H1 (cell line): ENCODE results near the gene NR2C2. TPM values are rescaled to one million over a fixed set of nuclear protein-coding genes. Genes with fewer than 3 reads are reported as not detected.

Source experiments
- CTCF ChIA-PET: fragments of 300-600 bp; sonication (Branson Sonifier 250); formaldehyde crosslinking; loops from one replicate; lab custom pipeline; 2021; ENCODE audit not compliant: partially characterized antibody; lab: Charles Lee
- POLR2A ChIA-PET: fragments of 300-600 bp; sonication (Branson Sonifier 250); formaldehyde crosslinking; loops from one replicate; lab custom pipeline; 2021; ENCODE audit warnings: inconsistent platforms; ENCODE audit not compliant: partially characterized antibody; lab: Charles Lee
- DNase-seq, 2 experiments: peaks; one replicate each; pipeline versions ENCODE4 v3.0.0 to v3.0.0-alpha.2; 2010 to 2022; ENCODE audit warnings: low spot score in 2 of 2, low read depth in 1 of 2, mixed read lengths in 1 of 2
- FAIRE-seq: peaks from 2 replicates; lab custom pipeline; 2011; peaks lifted over from hg19 to GRCh38; lab: Jason Lieb, UNC
- H2AFZ ChIP-seq: 2 replicates; pipeline ENCODE4 v1.8.1; 2012; ENCODE audit warnings: low read length, inconsistent platforms
- H2AK5ac ChIP-seq: 2 replicates; pipeline ENCODE4 v1.6.1; 2013; ENCODE audit warnings: low read depth, low read length
- H2BK120ac ChIP-seq: replicated peaks from 2 replicates; pipeline ENCODE3; 2013; ENCODE audit warnings: low read depth, low read length, inconsistent platforms
- H2BK12ac ChIP-seq: 2 replicates; pipeline ENCODE4 v1.6.1; 2013; ENCODE audit warnings: low read depth, low read length
- H2BK15ac ChIP-seq: 2 replicates; pipeline ENCODE4 v1.6.1; 2013; ENCODE audit warnings: low read length
- H2BK20ac ChIP-seq: 2 replicates; pipeline ENCODE4 v1.6.1; 2013; ENCODE audit warnings: low read length
- H2BK5ac ChIP-seq: 2 replicates; pipeline ENCODE4 v1.6.1; 2013; ENCODE audit warnings: low read depth, low read length
- H3K14ac ChIP-seq: 2 replicates; pipeline ENCODE4 v1.6.1; 2013; ENCODE audit warnings: inconsistent platforms; ENCODE audit not compliant: insufficient read length
- H3K18ac ChIP-seq: 2 replicates; pipeline ENCODE4 v1.6.1; 2013; ENCODE audit warnings: low read length; ENCODE audit errors: extremely low read depth
- H3K23ac ChIP-seq: 2 replicates; pipeline ENCODE4 v1.6.1; 2013; ENCODE audit warnings: inconsistent platforms; ENCODE audit not compliant: insufficient read length
- H3K23me2 ChIP-seq: 2 replicates; pipeline ENCODE4 v1.6.1; 2013; ENCODE audit warnings: low read depth, low read length
- H3K27ac ChIP-seq: 2 replicates; pipeline ENCODE4 v1.6.1; 2011; ENCODE audit warnings: low read depth, low read length, inconsistent platforms
- H3K27me3 ChIP-seq, 4 experiments: replicated peaks in 1 of 4; 1 replicate in 1 of 4; 2 replicates in 3 of 4; pipeline versions ENCODE4 v1.6.1 to v1.8.1; 2011 to 2013; ENCODE audit warnings: low read length in 3 of 4, mild to moderate bottlenecking in 3 of 4, inconsistent platforms in 2 of 4, mixed read lengths in 2 of 4, moderate library complexity in 1 of 4; ENCODE audit not compliant: control insufficient read depth in 3 of 4, insufficient read depth in 3 of 4; ENCODE audit errors: extremely low read depth in 1 of 4
- H3K36me3 ChIP-seq, 4 experiments: 2 replicates each; pipeline versions ENCODE4 v1.6.1 to v1.8.1; 2011 to 2013; ENCODE audit warnings: mild to moderate bottlenecking in 4 of 4, low read length in 3 of 4, moderate library complexity in 2 of 4, control low read depth in 1 of 4, inconsistent platforms in 1 of 4; ENCODE audit not compliant: insufficient read depth in 4 of 4, control insufficient read depth in 2 of 4
- H3K4ac ChIP-seq: replicated peaks from 2 replicates; pipeline ENCODE3; 2013; ENCODE audit warnings: low read length, low read depth, mixed read lengths, inconsistent platforms; ENCODE audit not compliant: insufficient read length
- H3K4me1 ChIP-seq, 4 experiments: replicated peaks in 1 of 4; 1 replicate in 1 of 4; 2 replicates in 3 of 4; pipeline versions ENCODE4 v1.6.1 to v1.8.1; 2011 to 2013; ENCODE audit warnings: low read length in 3 of 4, inconsistent platforms in 2 of 4, mixed read lengths in 1 of 4; ENCODE audit not compliant: insufficient read depth in 4 of 4, control insufficient read depth in 3 of 4
- H3K4me2 ChIP-seq, 2 experiments: 2 replicates each; pipeline versions ENCODE4 v1.6.1 to v1.8.1; 2011 to 2013; ENCODE audit warnings: low read depth in 2 of 2, low read length in 2 of 2, control low read depth in 1 of 2, inconsistent platforms in 1 of 2, mild to moderate bottlenecking in 1 of 2; ENCODE audit not compliant: insufficient read depth in 1 of 2
- H3K4me3 ChIP-seq, 4 experiments: fragments of 200-600, 300-600 bp in 1 of 4; sonication (generic), shearing (Covaris generic), sonication (Bioruptor Twin) in 1 of 4; 2 replicates each; pipeline versions ENCODE4 v1.5.1 to v1.8.1; 2011 to 2016; ENCODE audit warnings: low read length in 4 of 4, low read depth in 3 of 4, control low read depth in 2 of 4, inconsistent platforms in 2 of 4, mild to moderate bottlenecking in 2 of 4, mixed read lengths in 1 of 4, moderate library complexity in 1 of 4; ENCODE audit not compliant: insufficient read depth in 2 of 4; ENCODE audit errors: extremely low read depth in 1 of 4
- H3K56ac ChIP-seq: replicated peaks from 2 replicates; pipeline ENCODE3; 2013; ENCODE audit warnings: low read depth, mild to moderate bottlenecking, mixed read lengths, low read length, inconsistent platforms; ENCODE audit not compliant: insufficient read length
- H3K79me1 ChIP-seq: 2 replicates; pipeline ENCODE4 v1.6.1; 2013; ENCODE audit warnings: low read depth, low read length, control low read depth
- H3K79me2 ChIP-seq, 2 experiments: 2 replicates each; pipeline versions ENCODE4 v1.6.1 to v1.8.1; 2012 to 2013; ENCODE audit warnings: low read length in 2 of 2, mild to moderate bottlenecking in 2 of 2, inconsistent platforms in 1 of 2; ENCODE audit not compliant: insufficient read depth in 2 of 2, control insufficient read depth in 1 of 2
- H3K9ac ChIP-seq, 4 experiments: replicated peaks in 1 of 4; 1 replicate in 1 of 4; 2 replicates in 3 of 4; pipeline versions ENCODE4 v1.6.1 to v1.8.1; 2011 to 2013; ENCODE audit warnings: low read depth in 3 of 4, low read length in 3 of 4, control low read depth in 2 of 4, mild to moderate bottlenecking in 2 of 4, moderate library complexity in 2 of 4, inconsistent platforms in 1 of 4; ENCODE audit errors: extremely low read depth in 1 of 4
- H3K9me3 ChIP-seq, 2 experiments: 2 replicates each; pipeline versions ENCODE4 v1.6.1 to v1.8.1; 2012 to 2013; ENCODE audit warnings: mild to moderate bottlenecking in 2 of 2, moderate library complexity in 2 of 2, control low read depth in 1 of 2, inconsistent platforms in 1 of 2, low read depth in 1 of 2, low read length in 1 of 2, mixed read lengths in 1 of 2; ENCODE audit not compliant: insufficient read depth in 2 of 2
- H4K20me1 ChIP-seq, 2 experiments: replicated peaks in 1 of 2; 2 replicates each; pipeline versions ENCODE3 to v1.8.1; 2011 to 2013; ENCODE audit warnings: inconsistent platforms in 2 of 2, low read length in 2 of 2, mild to moderate bottlenecking in 1 of 2; ENCODE audit not compliant: insufficient read depth in 2 of 2, control insufficient read depth in 1 of 2
- H4K5ac ChIP-seq: 2 replicates; pipeline ENCODE4 v1.6.1; 2013; ENCODE audit warnings: low read length, low read depth, mixed read lengths, inconsistent platforms; ENCODE audit not compliant: insufficient read length
- H4K8ac ChIP-seq: 2 replicates; pipeline ENCODE4 v1.8.0; 2013; ENCODE audit warnings: mild to moderate bottlenecking, moderate library complexity, low read length, inconsistent platforms; ENCODE audit not compliant: insufficient read depth; ENCODE audit errors: extremely low read depth
- H4K91ac ChIP-seq: replicated peaks from 2 replicates; pipeline ENCODE3; 2013; ENCODE audit warnings: low read length, mixed read lengths, inconsistent platforms; ENCODE audit not compliant: insufficient read length
- ASH2L ChIP-seq: fragments of 200-600, 300-600 bp; sonication (generic); IDR thresholded peaks from one replicate; pipeline ENCODE4 v1.7.1; 2017; ENCODE audit warnings: low read length
- CBX8 ChIP-seq: fragments of 300-800, 300-1000 bp; sonication (generic); IDR thresholded peaks from 2 replicates; pipeline ENCODE4 v1.7.1; 2016; ENCODE audit warnings: low read depth, low read length, borderline replicate concordance
- CHD2 ChIP-seq: IDR thresholded peaks from 2 replicates; pipeline ENCODE4 v1.6.1; 2012; ENCODE audit warnings: low read length, improper control_type of control experiment
- CTBP2 ChIP-seq: IDR thresholded peaks from 2 replicates; pipeline ENCODE4 v1.7.0; 2011; ENCODE audit warnings: borderline replicate concordance, mild to moderate bottlenecking, moderate library complexity, mixed read lengths, low read length; ENCODE audit not compliant: insufficient read depth, insufficient read length
- FOSL1 ChIP-seq: IDR thresholded peaks from 2 replicates; pipeline ENCODE4 v1.6.1; 2011; ENCODE audit warnings: mild to moderate bottlenecking, low read depth, low read length, moderate library complexity; ENCODE audit not compliant: insufficient read depth
- KDM4A ChIP-seq: IDR thresholded peaks from one replicate; pipeline ENCODE4 v1.7.1; 2012; ENCODE audit warnings: low read depth, mild to moderate bottlenecking, moderate library complexity, low read length, inconsistent platforms; ENCODE audit not compliant: severe bottlenecking
- NANOG ChIP-seq: IDR thresholded peaks from 2 replicates; pipeline ENCODE4 v1.6.1; 2011; ENCODE audit warnings: low read length, low read depth, mild to moderate bottlenecking, inconsistent platforms; ENCODE audit not compliant: insufficient read depth, poor library complexity, severe bottlenecking
- POLR2AphosphoS5 ChIP-seq: IDR thresholded peaks from 2 replicates; pipeline ENCODE4 v1.6.1; 2011; ENCODE audit warnings: low read depth, low read length
- RAD21 ChIP-seq, 2 experiments: IDR thresholded peaks in 1 of 2; conservative IDR thresholded peaks in 1 of 2; 2 replicates each; pipeline ENCODE4 v1.6.1; 2011; ENCODE audit warnings: low read depth in 2 of 2, low read length in 2 of 2, improper control_type of control experiment in 1 of 2, inconsistent platforms in 1 of 2, mild to moderate bottlenecking in 1 of 2, moderate library complexity in 1 of 2
- YY1 ChIP-seq: IDR thresholded peaks from 2 replicates; pipeline ENCODE4 v1.6.1; 2011; ENCODE audit warnings: low read depth, mild to moderate bottlenecking, low read length
- ZNF274 ChIP-seq: IDR thresholded peaks from 2 replicates; pipeline ENCODE4 v1.7.0; 2012; ENCODE audit warnings: low read length, borderline replicate concordance; ENCODE audit errors: extremely low read depth
- WGBS, 2 experiments: shearing (Covaris generic) in 1 of 2; methylation state at CpG; one replicate each; pipeline versions ENCODE4 v1.1.6 to v1.1.7; 2013 to 2015; ENCODE audit warnings: low lambda C conversion rate in 2 of 2, mixed read lengths in 2 of 2, inconsistent platforms in 1 of 2, low coverage in 1 of 2, missing lambda C conversion rate in 1 of 2; ENCODE audit not compliant: insufficient replicate concordance in 2 of 2, insufficient coverage in 1 of 2, insufficient read length in 1 of 2; ENCODE audit errors: extremely low coverage in 1 of 2, missing lambda C conversion rate in 1 of 2; 5-methylcytosine and 5-hydroxymethylcytosine counted together
- polyA plus RNA-seq, 7 experiments: library from polyadenylated mRNA; depleted of rRNA in 3 of 7; stranded (reverse) in 5 of 7; unstranded in 2 of 7; fragments of >200 nt in 5 of 7; fragments of 200-250 nt in 2 of 7; gene quantifications; 1 replicate in 5 of 7; 2 replicates in 1 of 7; 4 replicates in 1 of 7; pipeline versions ENCODE4 v1.2.1 to v1.2.3, GENCODE V29; 2011 to 2013; ENCODE audit warnings: missing spikeins in 2 of 7, mixed read lengths in 2 of 7
- total RNA-seq: library from RNA; stranded (reverse); fragmentation: NEBNext Ultra II Directional; extraction: Animal tissue kit (Norgen Biotek cat#: 25700); gene quantifications from 2 replicates; pipeline ENCODE4 v1.2.1, GENCODE V29; 2021

The NR2C2 gene
- total and polyA plus RNA-seq, 2 of the 8 experiments (the other 6 are each of a cell fraction or from before 2014, with no cell fraction given): 16.6 to 44.4 TPM

DNA sequence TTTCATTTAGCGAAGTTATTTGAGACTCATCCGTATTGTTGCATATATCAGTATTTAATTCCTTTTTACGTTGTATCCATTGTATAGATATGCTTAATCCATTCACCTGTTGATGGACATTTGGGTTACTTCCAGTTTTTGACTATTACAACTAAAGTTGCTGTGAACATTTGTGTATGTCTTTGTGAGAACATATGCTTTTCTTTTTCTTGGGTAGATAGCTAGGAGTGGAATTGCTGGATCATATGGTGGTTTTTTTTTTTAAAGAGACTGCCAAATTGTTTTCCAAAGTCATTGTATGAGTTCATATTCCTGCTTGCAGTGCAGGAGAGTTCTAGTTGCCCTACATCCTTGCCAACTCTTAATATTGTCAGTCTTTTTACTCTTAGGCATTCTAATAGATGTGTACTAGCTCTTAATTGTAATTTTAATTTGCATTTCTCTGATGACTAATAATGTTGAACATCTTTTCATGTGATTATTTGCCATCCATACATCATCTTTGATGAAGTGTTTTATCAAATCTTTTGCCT lies 37.3 kb downstream of the NR2C2 start:
- DNase-seq: no peak
- Histone ChIP-seq H4K20me1 (peaks cover 8 to 14% of the 10 kb centered on the region in 2 experiments), H4K5ac (no peak overlapping the region), H3K36me3 (no peaks in the 10 kb centered on the region), H3K79me1 (peaks cover 2% of the 10 kb centered on the region; the same call in 1 of the 2 replicates), H2AK5ac (no peak overlapping the region), H3K4ac (no peak overlapping the region), H3K4me3 (no peak overlapping the region), H3K9me3 (no peaks in the 10 kb centered on the region), H3K27ac (no peak overlapping the region), H3K23ac (no peak overlapping the region), H3K9ac (no peak overlapping the region), H3K4me1 (no peaks in the 10 kb centered on the region), H3K23me2 (no peaks in the 10 kb centered on the region), H2AFZ (no peak overlapping the region), H4K8ac (no peak overlapping the region), H2BK20ac (no peak overlapping the region), H3K14ac (no peak overlapping the region), H2BK120ac (no peak overlapping the region), H2BK12ac (no peak overlapping the region), H3K27me3 (0 out of 7 replicates have a peak, but pooled peaks cover 0 to 3% (median 0%) of the 10 kb centered on the region in 4 experiments), H3K56ac (no peak overlapping the region), H3K18ac (no peak overlapping the region), H2BK15ac (no peak overlapping the region), H4K91ac (no peak overlapping the region), H3K4me2 (no peak overlapping the region), H3K79me2 (peaks cover 0 to 74% of the 10 kb centered on the region in 2 experiments; a peak in 2 of 4 replicates), H2BK5ac (no peak overlapping the region)
- WGBS, 2 experiments: 96% methylated on average over 3 of the region's 3 CpGs; no CpG with 5 or more reads in 1 of the 2 experiments
- CTCF ChIA-PET: interaction anchor here (0.8 to 1.1 kb wide), 3 partner anchors 48 to 99 kb away, joined by 3 to 4 read pairs (median 3); no protein-coding TSS in a partner anchor
- no peak for FAIRE-seq
- POLR2A ChIA-PET: no interaction called here
- TF ChIP-seq ZNF274: no peak
- no peak for TF ChIP-seq NANOG
- no peak for TF ChIP-seq RAD21 (IDR thresholded peaks at IDR 0.05 in 1 of 2, conservative IDR thresholded peaks at IDR 0.05 in 1 of 2; ENCODE audit: low read depth in 2 of 2, low read length in 2 of 2)
- TF ChIP-seq KDM4A: no peak
- TF ChIP-seq ASH2L: no peak
- no peak for TF ChIP-seq POLR2AphosphoS5
- TF ChIP-seq CBX8: no peak
- TF ChIP-seq CHD2: no peak
- TF ChIP-seq FOSL1: no peak
- no peak for TF ChIP-seq CTBP2
- TF ChIP-seq YY1: no peak
